Measurements from ENCODE around the gene KRTCAP2. TPM values are rescaled to one million over a fixed set of nuclear protein-coding genes. Genes with fewer than 3 reads are reported as not detected.
A peak's percentile ranks its signal among the peaks of the same experiment; 100 is the strongest.

The KRTCAP2 gene
- total RNA-seq, 1 donor from 2014 or later = 173 TPM

DNA sequence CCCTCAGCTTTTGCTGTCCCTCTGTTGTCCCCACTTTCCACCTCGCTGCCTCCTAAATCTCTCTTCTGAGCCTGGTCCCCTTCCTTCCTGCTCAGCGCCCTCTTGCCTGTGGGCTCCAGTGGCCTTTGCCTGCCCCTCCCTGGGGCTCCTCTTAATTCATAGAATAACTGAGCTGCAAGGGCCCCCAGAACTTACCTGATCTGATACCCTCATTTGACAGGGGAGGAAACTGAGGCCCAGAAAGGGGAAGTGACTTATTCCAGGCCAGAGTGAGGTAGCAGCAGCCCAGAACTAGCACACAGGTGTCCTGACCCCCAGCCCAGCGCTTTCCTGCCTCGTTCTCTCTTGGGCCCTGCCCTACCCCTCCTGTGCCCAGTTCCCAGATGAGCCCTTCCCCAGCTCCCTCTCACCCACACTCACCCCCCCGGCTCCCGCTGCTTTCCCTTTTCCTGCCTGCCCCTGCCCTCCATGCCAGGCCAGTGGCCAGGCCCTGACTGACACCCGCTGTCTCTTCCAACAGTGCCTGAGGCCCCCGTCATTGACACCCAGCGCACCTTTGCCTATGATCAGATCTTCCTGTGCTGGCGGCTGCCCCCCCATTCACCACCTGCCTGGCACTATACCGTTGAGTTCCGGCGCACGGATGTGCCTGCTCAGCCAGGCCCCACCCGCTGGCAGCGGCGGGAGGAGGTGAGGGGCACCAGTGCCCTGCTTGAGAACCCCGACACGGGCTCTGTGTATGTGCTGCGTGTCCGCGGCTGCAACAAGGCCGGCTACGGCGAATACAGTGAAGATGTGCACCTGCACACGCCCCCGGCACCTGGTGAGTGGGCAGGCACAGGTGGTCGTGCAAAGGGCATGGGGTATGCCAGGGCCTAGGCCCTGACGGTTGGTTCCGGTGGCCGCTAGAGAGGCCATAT lies 6.3 kb upstream of the KRTCAP2 start:
- TF ChIP-seq, protein P1, sequence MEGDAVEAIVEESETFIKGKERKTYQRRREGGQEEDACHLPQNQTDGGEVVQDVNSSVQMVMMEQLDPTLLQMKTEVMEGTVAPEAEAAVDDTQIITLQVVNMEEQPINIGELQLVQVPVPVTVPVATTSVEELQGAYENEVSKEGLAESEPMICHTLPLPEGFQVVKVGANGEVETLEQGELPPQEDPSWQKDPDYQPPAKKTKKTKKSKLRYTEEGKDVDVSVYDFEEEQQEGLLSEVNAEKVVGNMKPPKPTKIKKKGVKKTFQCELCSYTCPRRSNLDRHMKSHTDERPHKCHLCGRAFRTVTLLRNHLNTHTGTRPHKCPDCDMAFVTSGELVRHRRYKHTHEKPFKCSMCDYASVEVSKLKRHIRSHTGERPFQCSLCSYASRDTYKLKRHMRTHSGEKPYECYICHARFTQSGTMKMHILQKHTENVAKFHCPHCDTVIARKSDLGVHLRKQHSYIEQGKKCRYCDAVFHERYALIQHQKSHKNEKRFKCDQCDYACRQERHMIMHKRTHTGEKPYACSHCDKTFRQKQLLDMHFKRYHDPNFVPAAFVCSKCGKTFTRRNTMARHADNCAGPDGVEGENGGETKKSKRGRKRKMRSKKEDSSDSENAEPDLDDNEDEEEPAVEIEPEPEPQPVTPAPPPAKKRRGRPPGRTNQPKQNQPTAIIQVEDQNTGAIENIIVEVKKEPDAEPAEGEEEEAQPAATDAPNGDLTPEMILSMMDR (IDR thresholded peaks at IDR 0.05; ENCODE audit: unreplicated experiment) = no peak
- Mint-ChIP-seq H3K27ac (ENCODE audit: unreplicated experiment) (no peak overlapping the region), H3K9me3 (ENCODE audit: unreplicated experiment) (no peaks in the 10 kb centered on the region), H3K4me3 (ENCODE audit: unreplicated experiment) (peak overlapping the region; percentile 63), H3K27me3 (ENCODE audit: unreplicated experiment) (peaks cover 4% of the 10 kb centered on the region), H3K4me1 (ENCODE audit: unreplicated experiment) (peaks cover 10% of the 10 kb centered on the region), H3K36me3 (ENCODE audit: low read depth, unreplicated experiment) (peaks cover 21% of the 10 kb centered on the region)
- DNase-seq (ENCODE audit: low spot score) = no peak

DNA sequence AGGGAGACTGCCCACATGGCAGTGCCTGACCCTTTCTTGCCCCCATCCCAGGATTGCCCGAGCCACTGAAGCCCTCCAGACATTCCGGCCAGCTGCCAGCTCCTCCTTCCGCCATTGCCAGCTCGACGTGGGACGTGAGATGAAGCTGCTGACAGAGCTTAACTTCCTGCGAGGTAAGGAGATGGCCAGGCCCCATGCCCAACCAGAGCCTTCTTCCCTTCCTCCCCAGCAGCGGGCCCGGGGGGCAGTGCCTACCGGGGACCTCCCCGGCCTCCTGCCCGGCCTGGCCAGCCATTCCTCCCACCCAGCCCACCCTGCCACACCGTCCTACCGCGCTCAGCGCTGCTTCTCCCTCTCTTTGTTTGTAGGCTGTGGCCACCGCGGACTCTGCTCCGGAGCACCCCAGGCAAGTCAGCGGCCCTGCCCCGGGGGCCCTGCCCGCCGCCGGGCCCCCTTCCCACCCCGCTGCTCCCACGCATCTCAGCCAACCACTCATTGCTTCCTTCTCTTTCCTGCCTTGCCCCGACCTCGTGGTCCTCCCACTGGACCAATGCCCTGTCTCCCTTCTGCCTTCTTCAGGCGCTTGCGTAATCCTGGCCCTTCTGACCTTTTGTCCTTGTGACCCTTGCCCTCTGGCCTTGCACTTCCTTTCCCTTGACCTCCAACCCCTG lies 5.5 kb upstream of the KRTCAP2 start:
- no peak for DNase-seq (ENCODE audit: low spot score)
- H3K36me3 Mint-ChIP-seq (ENCODE audit: low read depth, unreplicated experiment) = peaks cover 20% of the 10 kb centered on the region
- H3K4me3 Mint-ChIP-seq (ENCODE audit: unreplicated experiment) = peak overlapping the region; percentile 63
- peaks cover 7% of the 10 kb centered on the region for H3K27me3 Mint-ChIP-seq (ENCODE audit: unreplicated experiment)
- no peak overlapping the region for H3K27ac Mint-ChIP-seq (ENCODE audit: unreplicated experiment)
- peaks cover 15% of the 10 kb centered on the region for H3K4me1 Mint-ChIP-seq (ENCODE audit: unreplicated experiment)
- TF ChIP-seq, protein P1 (IDR thresholded peaks at IDR 0.05; ENCODE audit: unreplicated experiment) = no peak
- H3K9me3 Mint-ChIP-seq (ENCODE audit: unreplicated experiment) = no peaks in the 10 kb centered on the region

DNA sequence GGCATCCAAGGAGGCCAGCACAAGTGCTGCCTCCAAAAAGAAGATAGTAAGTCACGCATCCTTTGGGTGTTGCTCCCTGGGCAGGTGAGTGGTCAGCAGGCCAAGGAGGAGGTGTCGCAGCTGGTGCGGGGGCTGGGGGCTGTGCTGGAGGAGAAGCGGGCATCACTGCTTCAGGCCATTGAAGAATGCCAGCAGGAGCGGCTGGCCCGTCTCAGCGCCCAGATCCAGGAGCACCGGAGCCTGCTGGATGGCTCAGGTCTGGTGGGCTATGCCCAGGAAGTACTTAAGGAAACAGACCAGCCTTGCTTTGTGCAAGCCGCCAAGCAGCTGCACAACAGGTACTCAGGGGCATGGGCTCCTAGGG lies 4.8 kb upstream of the KRTCAP2 start:
- peak overlapping the region; percentile 25 for H3K4me3 Mint-ChIP-seq (ENCODE audit: unreplicated experiment)
- TF ChIP-seq, protein P1 (IDR thresholded peaks at IDR 0.05; ENCODE audit: unreplicated experiment) = no peak
- peaks cover 20% of the 10 kb centered on the region for H3K36me3 Mint-ChIP-seq (ENCODE audit: low read depth, unreplicated experiment)
- peaks cover 21% of the 10 kb centered on the region for H3K4me1 Mint-ChIP-seq (ENCODE audit: unreplicated experiment)
- no peaks in the 10 kb centered on the region for H3K9me3 Mint-ChIP-seq (ENCODE audit: unreplicated experiment)
- H3K27ac Mint-ChIP-seq (ENCODE audit: unreplicated experiment) = no peak overlapping the region
- H3K27me3 Mint-ChIP-seq (ENCODE audit: unreplicated experiment) = peaks cover 6% of the 10 kb centered on the region
- DNase-seq (ENCODE audit: low spot score) = no peak

DNA sequence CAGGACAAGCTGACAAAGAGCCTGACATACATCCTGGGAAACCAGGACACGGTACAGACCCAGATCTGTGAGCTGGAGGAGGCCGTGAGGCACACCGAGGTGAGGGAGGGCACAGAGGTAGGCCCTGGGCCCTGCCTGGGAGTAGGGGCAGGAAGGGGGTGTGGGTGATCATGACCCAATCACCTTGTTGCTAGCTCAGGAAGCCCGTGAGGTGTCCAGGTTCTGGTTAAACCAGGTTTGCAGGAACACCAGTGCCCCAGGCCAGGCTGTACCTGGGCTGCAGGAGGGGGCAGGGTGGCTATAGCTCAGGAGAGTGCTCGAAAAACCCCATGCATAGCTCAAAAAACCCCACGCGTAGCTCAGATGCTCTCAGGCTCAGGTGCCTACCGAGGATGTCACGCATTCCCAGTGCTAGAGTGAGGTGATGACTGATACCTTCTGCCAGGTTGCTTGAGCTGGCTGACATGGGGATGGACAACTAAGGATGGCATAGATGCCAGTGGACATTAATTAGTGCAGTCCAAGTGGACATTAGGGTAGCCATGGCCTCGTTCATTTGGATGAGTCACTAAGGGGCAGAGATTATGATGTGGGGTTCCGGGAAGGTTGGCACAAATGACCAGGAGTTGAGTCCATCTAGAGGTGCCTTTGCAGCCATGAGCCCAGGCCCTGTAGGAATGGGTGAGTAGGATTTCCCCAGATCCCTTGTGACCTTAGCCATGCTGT lies 4.3 kb upstream of the KRTCAP2 start:
- Mint-ChIP-seq H3K27ac (ENCODE audit: unreplicated experiment) (no peak overlapping the region), H3K4me3 (ENCODE audit: unreplicated experiment) (peak overlapping the region; percentile 25), H3K4me1 (ENCODE audit: unreplicated experiment) (peaks cover 24% of the 10 kb centered on the region), H3K9me3 (ENCODE audit: unreplicated experiment) (no peaks in the 10 kb centered on the region), H3K27me3 (ENCODE audit: unreplicated experiment) (peaks cover 8% of the 10 kb centered on the region), H3K36me3 (ENCODE audit: low read depth, unreplicated experiment) (peaks cover 22% of the 10 kb centered on the region)
- DNase-seq (ENCODE audit: low spot score) = peak; percentile 1
- TF ChIP-seq, protein P1 (IDR thresholded peaks at IDR 0.05; ENCODE audit: unreplicated experiment) = no peak
